ENCODE measurements around the gene CAMKMT. TPM values are rescaled to one million over a fixed set of nuclear protein-coding genes. Genes with fewer than 3 reads are reported as not detected.

CAMKMT gene
- total RNA-seq, 1 experiment from 2014 or later = 12.5 TPM

GRCh38 chr2:44769349-44770011 lies 407.7 kb downstream of the CAMKMT start:
- POLR2A ChIA-PET (ENCODE audit: low non-redundant PET) = no interaction called here
- Histone ChIP-seq H3K27ac (ENCODE audit: low read depth, low read length, poor library complexity, severe bottlenecking) (no peak overlapping the region), H3K4me3 (ENCODE audit: low read depth, low read length, poor library complexity, severe bottlenecking) (no peak overlapping the region), H3K36me3 (ENCODE audit: insufficient read depth, low read length, poor library complexity, severe bottlenecking) (no peaks in the 10 kb centered on the region), H3K9me3 (ENCODE audit: low read depth, low read length, poor library complexity, severe bottlenecking) (no peaks in the 10 kb centered on the region), H3K4me1 (ENCODE audit: insufficient read depth, low read length, poor library complexity, severe bottlenecking) (peaks cover 16% of the 10 kb centered on the region), H3K27me3 (replicated peaks; ENCODE audit: insufficient read depth, low read depth, low read length, poor library complexity) (peaks cover 83% of the 10 kb centered on the region)
- intact Hi-C loops (cut with micrococcal nuclease; ENCODE audit: unreplicated experiment) = loop anchor here (1.0 kb wide), 1 partner anchor 8 kb away; no protein-coding TSS in a partner anchor
- TF ChIP-seq EZH2 (IDR thresholded peaks at IDR 0.05; ENCODE audit: borderline replicate concordance, low read depth, low read length, poor library complexity, severe bottlenecking) (no peak), CTCF (conservative IDR thresholded peaks at IDR 0.05; ENCODE audit: low read depth, low read length) (no peak)
- no TSS peak for BruUV-seq (replicated peaks)
- CTCF ChIA-PET = interaction anchor here (0.6 kb wide), 1 partner anchor 187 kb away, joined by 3 read pairs; no protein-coding TSS in a partner anchor
- peak; percentile 30 for DNase-seq (ENCODE audit: low spot score)

GRCh38 chr2:44770221-44771195 lies 408.8 kb downstream of the CAMKMT start:
- Histone ChIP-seq H3K27ac (ENCODE audit: low read depth, low read length, poor library complexity, severe bottlenecking) (no peak overlapping the region), H3K27me3 (replicated peaks; ENCODE audit: insufficient read depth, low read depth, low read length, poor library complexity) (peaks cover 83% of the 10 kb centered on the region), H3K9me3 (ENCODE audit: low read depth, low read length, poor library complexity, severe bottlenecking) (no peaks in the 10 kb centered on the region), H3K4me1 (ENCODE audit: insufficient read depth, low read length, poor library complexity, severe bottlenecking) (peaks cover 16% of the 10 kb centered on the region), H3K4me3 (ENCODE audit: low read depth, low read length, poor library complexity, severe bottlenecking) (no peak overlapping the region), H3K36me3 (ENCODE audit: insufficient read depth, low read length, poor library complexity, severe bottlenecking) (no peaks in the 10 kb centered on the region)
- POLR2A ChIA-PET (ENCODE audit: low non-redundant PET) = no interaction called here
- BruUV-seq (replicated peaks) = no TSS peak
- CTCF ChIA-PET = no interaction called here
- no peak for TF ChIP-seq EZH2 (IDR thresholded peaks at IDR 0.05; ENCODE audit: borderline replicate concordance, low read depth, low read length, poor library complexity, severe bottlenecking)
- no peak for TF ChIP-seq CTCF (conservative IDR thresholded peaks at IDR 0.05; ENCODE audit: low read depth, low read length)
- intact Hi-C loops (cut with micrococcal nuclease; ENCODE audit: unreplicated experiment) = no loop called here
- DNase-seq (ENCODE audit: low spot score) = no peak

GRCh38 chr2:44771522-44771921 lies 409.8 kb downstream of the CAMKMT start:
- H3K9me3 ChIP-seq (ENCODE audit: low read depth, low read length, poor library complexity, severe bottlenecking) = no peaks in the 10 kb centered on the region
- no peak for TF ChIP-seq CTCF (conservative IDR thresholded peaks at IDR 0.05; ENCODE audit: low read depth, low read length)
- TF ChIP-seq EZH2 (IDR thresholded peaks at IDR 0.05; ENCODE audit: borderline replicate concordance, low read depth, low read length, poor library complexity, severe bottlenecking) = no peak
- H3K27ac ChIP-seq (ENCODE audit: low read depth, low read length, poor library complexity, severe bottlenecking) = no peak overlapping the region
- BruUV-seq (replicated peaks) = no TSS peak
- CTCF ChIA-PET = no interaction called here
- POLR2A ChIA-PET (ENCODE audit: low non-redundant PET) = no interaction called here
- no peaks in the 10 kb centered on the region for H3K36me3 ChIP-seq (ENCODE audit: insufficient read depth, low read length, poor library complexity, severe bottlenecking)
- intact Hi-C loops (cut with micrococcal nuclease; ENCODE audit: unreplicated experiment) = no loop called here
- H3K27me3 ChIP-seq (replicated peaks; ENCODE audit: insufficient read depth, low read depth, low read length, poor library complexity) = peaks cover 78% of the 10 kb centered on the region
- peaks cover 23% of the 10 kb centered on the region for H3K4me1 ChIP-seq (ENCODE audit: insufficient read depth, low read length, poor library complexity, severe bottlenecking)
- no peak for DNase-seq (ENCODE audit: low spot score)
- no peak overlapping the region for H3K4me3 ChIP-seq (ENCODE audit: low read depth, low read length, poor library complexity, severe bottlenecking)
